Suppressor macrophage treated with lipopolysaccharide for 4 hours (primary cell): Measurements from ENCODE around the gene EP300.
"Not testable (repeated sequence)": the region's sequence is repeated elsewhere in the genome, so short reads cannot be mapped to it uniquely, and the experiment has no call there.

ENCODE experiments used
- DNase-seq: peaks from one replicate; pipeline ENCODE4 v3.0.0-alpha.2; 2020

The EP300 gene

GRCh38 chr22:41092023-41092817 lies at the start of gene EP300:
TSS of gene EP300 (plus strand) at chr22:41092592. CDS start at chr22:41093005, 413 bp downstream.
- DNase-seq = peak; percentile 83

- peak; percentile 77 for DNase-seq
These were observed 48.7 kb upstream of the EP300 start for GRCh38 chr22:41043722-41044121.

GRCh38 chr22:41045575-41045974 lies 46.8 kb upstream of the EP300 start:
- DNase-seq = not testable (repeated sequence)

GRCh38 chr22:41047801-41048211 lies 44.6 kb upstream of the EP300 start:
- peak; percentile 78 for DNase-seq

GRCh38 chr22:41048345-41048744 lies 44.0 kb upstream of the EP300 start:
- DNase-seq = not testable (repeated sequence)

GRCh38 chr22:41048791-41049717 lies 43.3 kb upstream of the EP300 start:
- peak; percentile 25 for DNase-seq

GRCh38 chr22:41049795-41050194 lies 42.6 kb upstream of the EP300 start:
- DNase-seq = not testable (repeated sequence)

- DNase-seq = no peak
These were observed 41.5 kb upstream of the EP300 start for GRCh38 chr22:41050883-41051282.

GRCh38 chr22:41052661-41053490 lies 39.5 kb upstream of the EP300 start:
- no peak for DNase-seq

- no peak for DNase-seq
These were observed 35.3 kb upstream of the EP300 start for GRCh38 chr22:41057076-41057475.

GRCh38 chr22:41062146-41062545 lies 30.2 kb upstream of the EP300 start:
- no peak for DNase-seq

- not testable (repeated sequence) for DNase-seq
These were observed 28.1 kb upstream of the EP300 start for GRCh38 chr22:41064326-41064725.

GRCh38 chr22:41066341-41066740 lies 26.1 kb upstream of the EP300 start:
- DNase-seq = not testable (repeated sequence)

- DNase-seq = not testable (repeated sequence)
These were observed 24.4 kb upstream of the EP300 start for GRCh38 chr22:41067968-41068367.

GRCh38 chr22:41070665-41071331 lies 21.6 kb upstream of the EP300 start:
- no peak for DNase-seq

GRCh38 chr22:41074061-41074460 lies 18.3 kb upstream of the EP300 start:
- DNase-seq = no peak

- no peak for DNase-seq
These were observed 17.9 kb upstream of the EP300 start for GRCh38 chr22:41074466-41074865.

GRCh38 chr22:41074941-41075710 lies 17.3 kb upstream of the EP300 start:
- no peak for DNase-seq

- DNase-seq = no peak
These were observed 16.4 kb upstream of the EP300 start for GRCh38 chr22:41075946-41076345.

- DNase-seq = no peak
These were observed 15.5 kb upstream of the EP300 start for GRCh38 chr22:41076857-41077256.

GRCh38 chr22:41078931-41079330 lies 13.5 kb upstream of the EP300 start:
- no peak for DNase-seq
